HEK293 (cell line): ENCODE data around the gene ZFR.
A peak's percentile ranks its signal among the peaks of the same experiment; 100 is the strongest.

Experiments
- AEBP2 ChIP-seq: fragments of 450-650 bp; formaldehyde crosslinking; IDR thresholded peaks from 2 replicates; pipeline ENCODE4 v1.5.1; 2016; ENCODE audit warnings: missing biosample characterization, missing genetic modification characterization, borderline replicate concordance
- BCL11A ChIP-seq: fragments of 450-650 bp; formaldehyde crosslinking; IDR thresholded peaks from 2 replicates; pipeline ENCODE4 v1.5.1; 2016; ENCODE audit warnings: low read depth, missing biosample characterization, missing genetic modification characterization
- GLI2 ChIP-seq: fragments of 450-650 bp; formaldehyde crosslinking; IDR thresholded peaks from 2 replicates; pipeline ENCODE4; 2017; ENCODE audit warnings: missing biosample characterization, missing genetic modification characterization, low read depth, borderline replicate concordance
- KLF10 ChIP-seq: fragments of 450-650 bp; IDR thresholded peaks from 2 replicates; pipeline ENCODE4 v1.5.1; 2018; ENCODE audit warnings: missing biosample characterization, mild to moderate bottlenecking, missing genetic modification characterization
- PRDM10 ChIP-seq: fragments of 450-650 bp; formaldehyde crosslinking; IDR thresholded peaks from 2 replicates; pipeline ENCODE4 v1.5.1; 2016; ENCODE audit warnings: missing biosample characterization, missing genetic modification characterization
- SCRT2 ChIP-seq: fragments of 450-650 bp; formaldehyde crosslinking; IDR thresholded peaks from 2 replicates; pipeline ENCODE4 v1.5.1; 2016; ENCODE audit warnings: missing biosample characterization, missing genetic modification characterization
- TCF7L2 ChIP-seq: IDR thresholded peaks from 2 replicates; pipeline ENCODE4 v1.6.1; 2011; ENCODE audit warnings: low read depth, mild to moderate bottlenecking, inconsistent platforms, low read length, moderate library complexity, borderline replicate concordance
- WT1 ChIP-seq: fragments of 450-650 bp; formaldehyde crosslinking; IDR thresholded peaks from 2 replicates; pipeline ENCODE4 v1.5.1; 2016; ENCODE audit warnings: missing biosample characterization, missing genetic modification characterization
- ZBTB20 ChIP-seq: fragments of 450-650 bp; formaldehyde crosslinking; IDR thresholded peaks from 2 replicates; pipeline ENCODE4 v1.5.1; 2016; ENCODE audit warnings: missing biosample characterization, missing genetic modification characterization
- ZEB2 ChIP-seq: fragments of 450-650 bp; formaldehyde crosslinking; IDR thresholded peaks from 2 replicates; pipeline ENCODE4 v1.5.1; 2016; ENCODE audit warnings: missing biosample characterization, missing genetic modification characterization
- ZFP69B ChIP-seq: fragments of 450-650 bp; formaldehyde crosslinking; IDR thresholded peaks from 2 replicates; pipeline ENCODE4 v1.5.1; 2016; ENCODE audit warnings: missing biosample characterization, missing genetic modification characterization
- ZIC2 ChIP-seq: fragments of 450-650 bp; formaldehyde crosslinking; IDR thresholded peaks from 2 replicates; pipeline ENCODE4 v1.5.1; 2016; ENCODE audit warnings: missing biosample characterization, missing genetic modification characterization
- ZNF174 ChIP-seq: fragments of 450-650 bp; formaldehyde crosslinking; IDR thresholded peaks from 2 replicates; pipeline ENCODE4 v1.5.0; 2017; ENCODE audit warnings: missing biosample characterization, mild to moderate bottlenecking, missing genetic modification characterization
- ZNF324 ChIP-seq: fragments of 450-650 bp; formaldehyde crosslinking; IDR thresholded peaks from 2 replicates; pipeline ENCODE4 v1.5.1; 2016; ENCODE audit warnings: missing biosample characterization, missing genetic modification characterization
- ZNF391 ChIP-seq: fragments of 450-650 bp; formaldehyde crosslinking; IDR thresholded peaks from 2 replicates; pipeline ENCODE4 v1.5.1; 2016; ENCODE audit warnings: low read depth, missing biosample characterization, missing genetic modification characterization, borderline replicate concordance
- ZNF394 ChIP-seq: fragments of 450-650 bp; formaldehyde crosslinking; IDR thresholded peaks from 2 replicates; pipeline ENCODE4 v1.5.1; 2016; ENCODE audit warnings: missing biosample characterization, missing genetic modification characterization, mild to moderate bottlenecking, moderate library complexity, borderline replicate concordance
- ZNF549 ChIP-seq: fragments of 450-650 bp; IDR thresholded peaks from 2 replicates; pipeline ENCODE4 v1.5.1; 2018; ENCODE audit warnings: missing biosample characterization, missing genetic modification characterization, mild to moderate bottlenecking, inconsistent platforms, moderate library complexity
- ZNF580 ChIP-seq: fragments of 450-650 bp; formaldehyde crosslinking; IDR thresholded peaks from 2 replicates; pipeline ENCODE4 v1.5.1; 2016; ENCODE audit warnings: missing biosample characterization, missing genetic modification characterization
- ZNF623 ChIP-seq: fragments of 450-650 bp; formaldehyde crosslinking; IDR thresholded peaks from 2 replicates; pipeline ENCODE4 v1.5.1; 2016; ENCODE audit warnings: missing biosample characterization, missing genetic modification characterization
- ZNF629 ChIP-seq: fragments of 450-650 bp; formaldehyde crosslinking; IDR thresholded peaks from 2 replicates; pipeline ENCODE4 v1.5.1; 2017; ENCODE audit warnings: missing biosample characterization, missing genetic modification characterization
- ZNF660 ChIP-seq: fragments of 450-650 bp; IDR thresholded peaks from 2 replicates; pipeline ENCODE4 v1.5.1; 2018; ENCODE audit warnings: missing biosample characterization, mild to moderate bottlenecking, missing genetic modification characterization
- ZNF664 ChIP-seq: fragments of 450-650 bp; formaldehyde crosslinking; IDR thresholded peaks from 2 replicates; pipeline ENCODE4 v1.5.1; 2016; ENCODE audit warnings: missing biosample characterization, missing genetic modification characterization
- ZNF843 ChIP-seq: fragments of 450-650 bp; formaldehyde crosslinking; IDR thresholded peaks from 2 replicates; pipeline ENCODE4 v1.5.1; 2016; ENCODE audit warnings: missing biosample characterization, missing genetic modification characterization
- ZSCAN23 ChIP-seq: fragments of 450-650 bp; formaldehyde crosslinking; IDR thresholded peaks from 2 replicates; pipeline ENCODE4 v1.5.1; 2016; ENCODE audit warnings: missing biosample characterization, missing genetic modification characterization
- TF ChIP-seq, protein P1 (sequence below): fragments of 450-650 bp; IDR thresholded peaks from 2 replicates; pipeline ENCODE4 v1.5.1; 2018; ENCODE audit warnings: missing biosample characterization, mild to moderate bottlenecking, missing genetic modification characterization
- TF ChIP-seq, protein P2 (sequence below): sonication (generic); formaldehyde crosslinking; IDR thresholded peaks from 2 replicates; pipeline ENCODE4 v1.8.1; 2022; ENCODE audit warnings: mild to moderate bottlenecking, moderate library complexity, missing genetic modification reagents
- TF ChIP-seq, protein P3 (sequence below): fragments of 450-650 bp; formaldehyde crosslinking; IDR thresholded peaks from 2 replicates; pipeline ENCODE4 v1.5.1; 2016; ENCODE audit warnings: missing biosample characterization, missing genetic modification characterization

The ZFR gene

DNA sequence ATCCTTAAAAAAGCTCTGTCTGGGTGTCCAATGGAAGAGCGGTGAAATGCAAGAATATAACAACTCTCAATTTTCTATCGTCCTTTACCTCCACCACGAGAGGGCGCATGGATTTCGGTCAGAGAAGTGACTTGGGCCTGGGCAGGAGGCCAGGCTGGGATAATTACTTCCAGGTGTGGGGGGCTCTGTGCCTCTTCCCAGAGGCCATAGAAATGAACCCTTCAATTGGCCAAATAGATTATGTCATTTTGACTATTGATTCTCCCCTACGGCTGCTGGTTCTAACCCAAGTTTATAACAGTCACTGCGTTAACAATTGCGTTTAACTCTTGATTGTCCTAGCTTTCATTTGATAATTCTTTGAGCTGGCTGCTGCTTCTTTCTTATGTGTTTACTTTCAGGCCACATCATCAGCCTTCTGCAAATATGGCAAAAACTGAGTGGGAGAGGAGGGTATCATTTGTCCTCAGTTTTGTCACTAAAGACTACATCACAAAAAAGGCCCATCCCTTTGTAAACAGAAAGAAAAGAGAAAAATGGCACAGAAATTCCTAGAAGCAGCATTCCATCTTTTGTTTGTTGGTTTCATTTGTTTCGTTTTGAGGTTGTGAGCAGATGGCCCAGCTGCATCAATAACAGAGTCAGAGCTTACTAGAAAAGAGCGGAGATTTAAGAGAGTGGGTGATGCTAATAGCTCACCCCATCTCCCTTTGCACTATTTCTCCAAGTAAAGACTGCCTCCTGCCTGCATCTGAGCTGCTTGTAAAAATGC, 45.4 kb upstream of the ZFR start (continued):
- TF ChIP-seq, protein P1, sequence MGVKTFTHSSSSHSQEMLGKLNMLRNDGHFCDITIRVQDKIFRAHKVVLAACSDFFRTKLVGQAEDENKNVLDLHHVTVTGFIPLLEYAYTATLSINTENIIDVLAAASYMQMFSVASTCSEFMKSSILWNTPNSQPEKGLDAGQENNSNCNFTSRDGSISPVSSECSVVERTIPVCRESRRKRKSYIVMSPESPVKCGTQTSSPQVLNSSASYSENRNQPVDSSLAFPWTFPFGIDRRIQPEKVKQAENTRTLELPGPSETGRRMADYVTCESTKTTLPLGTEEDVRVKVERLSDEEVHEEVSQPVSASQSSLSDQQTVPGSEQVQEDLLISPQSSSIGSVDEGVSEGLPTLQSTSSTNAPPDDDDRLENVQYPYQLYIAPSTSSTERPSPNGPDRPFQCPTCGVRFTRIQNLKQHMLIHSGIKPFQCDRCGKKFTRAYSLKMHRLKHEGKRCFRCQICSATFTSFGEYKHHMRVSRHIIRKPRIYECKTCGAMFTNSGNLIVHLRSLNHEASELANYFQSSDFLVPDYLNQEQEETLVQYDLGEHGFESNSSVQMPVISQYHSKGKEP (tag by site-specific recombination), result peak; percentile 84
- TF ChIP-seq ZNF324 (tag by site-specific recombination) (peak; percentile 82), ZNF843 (peak; percentile 91), ZNF623 (tag by site-specific recombination) (0 out of 2 replicates have a peak, but pooled peaks have one; percentile 23), ZNF174 (tag by site-specific recombination) (0 out of 2 replicates have a peak, but pooled peaks have one; percentile 7), WT1 (tag by site-specific recombination) (0 out of 2 replicates have a peak, but pooled peaks have one; percentile 21), SCRT2 (no peak; the same call in 1 of the 2 replicates), PRDM10 (peak; percentile 94), KLF10 (tag by site-specific recombination) (peak; percentile 71), ZNF660 (tag by site-specific recombination) (peak; percentile 99), AEBP2 (tag by site-specific recombination) (no peak), ZEB2 (tag by site-specific recombination) (peak; percentile 98), ZNF391 (tag by site-specific recombination) (peak; percentile 46; the same call in 1 of the 2 replicates), ZNF394 (peak; percentile 59; the same call in 1 of the 2 replicates), ZNF629 (tag by site-specific recombination) (peak; percentile 92), GLI2 (tag by site-specific recombination) (peak; percentile 23; the same call in 1 of the 2 replicates), ZNF580 (tag by site-specific recombination) (peak; percentile 60), ZFP69B (tag by site-specific recombination) (0 out of 2 replicates have a peak, but pooled peaks have one; percentile 67), ZBTB20 (tag by site-specific recombination) (no peak; the same call in none of the 2 replicates), ZIC2 (tag by site-specific recombination) (peak; percentile 8; the same call in 1 of the 2 replicates), ZNF664 (tag by site-specific recombination) (peak; percentile 87), ZNF549 (peak; percentile 7; the same call in 1 of the 2 replicates), ZSCAN23 (no peak; the same call in 1 of the 2 replicates), BCL11A (tag by site-specific recombination) (peak; percentile 96), TCF7L2 (no peak)
- TF ChIP-seq, protein P2, sequence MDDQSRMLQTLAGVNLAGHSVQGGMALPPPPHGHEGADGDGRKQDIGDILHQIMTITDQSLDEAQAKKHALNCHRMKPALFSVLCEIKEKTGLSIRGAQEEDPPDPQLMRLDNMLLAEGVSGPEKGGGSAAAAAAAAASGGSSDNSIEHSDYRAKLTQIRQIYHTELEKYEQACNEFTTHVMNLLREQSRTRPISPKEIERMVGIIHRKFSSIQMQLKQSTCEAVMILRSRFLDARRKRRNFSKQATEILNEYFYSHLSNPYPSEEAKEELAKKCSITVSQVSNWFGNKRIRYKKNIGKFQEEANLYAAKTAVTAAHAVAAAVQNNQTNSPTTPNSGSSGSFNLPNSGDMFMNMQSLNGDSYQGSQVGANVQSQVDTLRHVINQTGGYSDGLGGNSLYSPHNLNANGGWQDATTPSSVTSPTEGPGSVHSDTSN (CRISPR knock-in tag), result no peak
- TF ChIP-seq, protein P3, sequence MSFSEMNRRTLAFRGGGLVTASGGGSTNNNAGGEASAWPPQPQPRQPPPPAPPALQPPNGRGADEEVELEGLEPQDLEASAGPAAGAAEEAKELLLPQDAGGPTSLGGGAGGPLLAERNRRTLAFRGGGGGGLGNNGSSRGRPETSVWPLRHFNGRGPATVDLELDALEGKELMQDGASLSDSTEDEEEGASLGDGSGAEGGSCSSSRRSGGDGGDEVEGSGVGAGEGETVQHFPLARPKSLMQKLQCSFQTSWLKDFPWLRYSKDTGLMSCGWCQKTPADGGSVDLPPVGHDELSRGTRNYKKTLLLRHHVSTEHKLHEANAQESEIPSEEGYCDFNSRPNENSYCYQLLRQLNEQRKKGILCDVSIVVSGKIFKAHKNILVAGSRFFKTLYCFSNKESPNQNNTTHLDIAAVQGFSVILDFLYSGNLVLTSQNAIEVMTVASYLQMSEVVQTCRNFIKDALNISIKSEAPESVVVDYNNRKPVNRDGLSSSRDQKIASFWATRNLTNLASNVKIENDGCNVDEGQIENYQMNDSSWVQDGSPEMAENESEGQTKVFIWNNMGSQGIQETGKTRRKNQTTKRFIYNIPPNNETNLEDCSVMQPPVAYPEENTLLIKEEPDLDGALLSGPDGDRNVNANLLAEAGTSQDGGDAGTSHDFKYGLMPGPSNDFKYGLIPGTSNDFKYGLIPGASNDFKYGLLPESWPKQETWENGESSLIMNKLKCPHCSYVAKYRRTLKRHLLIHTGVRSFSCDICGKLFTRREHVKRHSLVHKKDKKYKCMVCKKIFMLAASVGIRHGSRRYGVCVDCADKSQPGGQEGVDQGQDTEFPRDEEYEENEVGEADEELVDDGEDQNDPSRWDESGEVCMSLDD, result peak; percentile 88
